Urinary bladder (tissue), 4 donors: Measurements from ENCODE around the gene MTF2. TPM values are rescaled to one million over a fixed set of nuclear protein-coding genes. Genes with fewer than 3 reads are reported as not detected.
"Not testable (repeated sequence)": the region's sequence is repeated elsewhere in the genome, so short reads cannot be mapped to it uniquely, and the experiment has no call there.

Experiments used
- DNase-seq: peaks from one replicate; pipeline ENCODE4 v3.0.0-alpha.2; 2015; ENCODE audit errors: extremely low spot score
- H3K27ac ChIP-seq: one replicate; pipeline ENCODE4 v1.5.1; 2013; ENCODE audit warnings: low read depth, mild to moderate bottlenecking, moderate library complexity
- H3K36me3 ChIP-seq: one replicate; pipeline ENCODE4 v1.6.1; 2013; ENCODE audit warnings: mild to moderate bottlenecking, moderate library complexity; ENCODE audit not compliant: insufficient read depth
- H3K4me1 ChIP-seq: one replicate; pipeline ENCODE4 v1.6.1; 2013; ENCODE audit warnings: mild to moderate bottlenecking, moderate library complexity; ENCODE audit not compliant: insufficient read depth
- H3K4me3 ChIP-seq: one replicate; pipeline ENCODE4 v1.5.1; 2013; ENCODE audit warnings: low read depth, low read length
- WGBS: extraction: QIAGEN DNeasy Blood & Tissue Kit; methylation state at CpG from one replicate; pipeline ENCODE4 v1.1.7; 2013; 5-methylcytosine and 5-hydroxymethylcytosine counted together
- polyA plus RNA-seq: library from polyadenylated mRNA; stranded (reverse); fragments of 200-250 nt; gene quantifications from one replicate; pipeline ENCODE4 v1.2.3, GENCODE V29; 2013
- total RNA-seq: library from RNA; depleted of rRNA; stranded (reverse); fragments of >200 nt; gene quantifications from one replicate; pipeline ENCODE4 v1.2.3, GENCODE V29; 2014
- donor health status: healthy with polysubstance abuse.
- donor health status: healthy.

Gene MTF2
- total and polyA plus RNA-seq, 2 donors = 7.9 to 72.4 TPM

DNA sequence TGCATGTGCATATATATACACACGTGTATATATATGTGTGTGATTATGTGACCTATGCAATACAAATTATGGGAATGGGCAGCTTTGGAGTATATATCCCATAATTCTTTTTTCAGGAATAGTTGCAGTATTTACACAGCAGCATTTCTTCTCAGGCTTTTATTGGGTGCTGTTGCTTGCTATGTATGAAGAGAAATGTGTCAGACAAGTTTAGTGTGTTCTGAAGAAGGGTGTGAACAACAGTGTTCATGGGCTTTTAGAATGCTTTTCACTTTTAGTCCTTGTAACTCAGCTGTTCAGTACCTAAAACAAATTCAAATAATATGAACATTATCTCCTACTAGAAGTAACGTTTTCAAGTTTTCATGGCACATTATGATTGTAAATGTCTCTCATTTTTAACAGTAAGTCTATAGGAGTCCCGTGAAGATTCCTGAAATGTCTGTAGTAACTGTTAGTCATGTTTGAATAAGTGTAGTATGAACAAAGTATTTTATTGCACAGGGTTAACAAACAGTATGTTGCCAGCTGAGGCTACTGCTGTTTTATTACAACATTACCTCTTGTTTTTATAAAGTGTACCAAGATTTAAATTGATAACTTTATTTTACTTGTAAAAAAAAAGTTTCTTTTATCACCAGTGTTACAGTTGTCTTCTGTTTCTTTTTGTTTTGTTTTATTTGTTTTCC, 58.7 kb downstream of the MTF2 start:
- no peak overlapping the region for H3K4me3 ChIP-seq
- no peak for DNase-seq
- 52% methylated on average over 3 of the region's 3 CpGs for WGBS
- H3K36me3 ChIP-seq = no peaks in the 10 kb centered on the region
- H3K4me1 ChIP-seq = no peaks in the 10 kb centered on the region
- no peak overlapping the region for H3K27ac ChIP-seq

DNA sequence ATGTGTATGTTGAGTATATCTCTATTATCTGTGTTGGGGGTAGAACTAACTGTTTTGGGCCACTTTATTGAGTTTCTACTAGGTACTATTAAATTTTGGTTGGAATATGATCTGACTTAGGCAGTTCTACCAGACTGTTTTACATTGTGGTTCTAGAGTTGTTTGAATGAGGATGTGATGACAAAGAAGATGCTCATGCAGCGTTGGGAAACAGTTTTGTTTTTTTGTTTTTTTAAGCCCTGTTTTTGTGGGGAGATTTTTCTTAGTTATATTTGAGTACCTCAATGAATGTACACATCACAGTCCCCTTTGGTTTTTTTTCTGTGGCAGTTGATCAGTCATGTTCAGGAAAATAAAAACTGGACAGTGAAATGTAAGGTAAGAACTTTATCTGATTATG, 61.0 kb downstream of the MTF2 start:
- Histone ChIP-seq H3K4me3 (no peak overlapping the region), H3K4me1 (no peaks in the 10 kb centered on the region), H3K36me3 (no peaks in the 10 kb centered on the region), H3K27ac (no peak overlapping the region)
- 90% methylated on average over 1 of the region's 1 CpG for WGBS
- no peak for DNase-seq

DNA sequence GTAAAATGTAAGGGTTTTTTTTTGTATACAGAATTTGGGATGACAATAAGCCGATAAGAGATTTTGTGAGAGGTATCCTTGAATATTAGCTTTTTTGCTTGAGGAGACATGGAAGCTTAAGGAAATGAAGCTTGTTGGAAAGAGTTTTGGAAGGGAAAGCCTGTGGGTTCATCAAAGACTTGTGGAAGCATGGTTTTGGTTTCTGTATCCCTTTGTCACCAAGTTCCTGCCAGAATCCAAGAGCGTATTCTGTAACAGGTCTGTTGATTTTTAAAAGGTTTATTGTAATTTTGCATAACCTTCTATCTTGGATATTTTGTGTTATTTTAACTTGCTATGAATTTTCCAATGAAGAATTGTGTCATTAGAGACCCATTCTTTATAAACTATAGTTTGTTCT, 63.1 kb downstream of the MTF2 start:
- DNase-seq = no peak
- Histone ChIP-seq H3K4me3 (no peak overlapping the region), H3K36me3 (no peaks in the 10 kb centered on the region), H3K27ac (no peak overlapping the region), H3K4me1 (no peaks in the 10 kb centered on the region)
- WGBS = 97% methylated on average over 2 of the region's 2 CpGs

DNA sequence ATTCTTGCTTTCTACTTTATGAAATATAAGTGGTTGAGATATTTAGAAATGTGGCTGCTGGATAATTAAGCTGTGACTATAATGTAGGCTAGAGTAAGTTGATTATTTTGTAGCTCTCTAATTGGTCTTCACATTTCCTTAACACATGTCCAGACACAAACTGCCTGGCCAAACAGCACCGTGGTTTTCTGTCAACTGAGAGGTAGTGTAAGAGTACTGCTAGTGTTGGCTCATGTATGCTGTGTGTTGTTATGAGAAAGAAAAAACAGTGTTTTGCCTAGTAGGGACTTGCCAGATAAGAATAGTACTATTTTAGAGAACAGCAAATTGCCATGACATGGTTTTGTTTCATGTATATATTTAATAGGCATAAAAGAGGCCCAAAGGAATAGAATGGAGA, 64.1 kb downstream of the MTF2 start:
- Histone ChIP-seq H3K4me1 (no peaks in the 10 kb centered on the region), H3K27ac (no peak overlapping the region), H3K4me3 (no peak overlapping the region), H3K36me3 (no peaks in the 10 kb centered on the region)
- WGBS = 74% methylated on average over 1 of the region's 1 CpG
- DNase-seq = no peak

DNA sequence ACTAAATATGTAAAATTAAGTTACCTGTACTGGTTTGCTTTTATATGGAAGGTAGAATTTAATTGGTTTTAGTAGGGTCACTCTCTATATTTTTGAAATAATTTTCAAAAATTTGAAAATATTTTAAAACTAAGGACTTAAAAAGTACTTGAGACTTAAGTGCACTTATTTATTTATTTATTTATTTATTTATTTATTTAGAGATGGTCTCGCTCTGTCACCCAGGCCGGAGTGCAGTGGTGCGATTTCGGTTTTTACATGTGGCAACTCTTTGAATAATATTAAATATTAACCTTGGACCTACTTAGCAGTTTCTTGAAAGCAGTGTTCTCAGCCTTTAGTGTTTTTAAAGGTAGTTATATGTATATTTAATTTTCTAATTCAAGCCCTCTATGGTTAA, 64.7 kb downstream of the MTF2 start:
- Histone ChIP-seq H3K36me3 (no peaks in the 10 kb centered on the region), H3K4me1 (no peaks in the 10 kb centered on the region), H3K27ac (no peak overlapping the region), H3K4me3 (no peak overlapping the region)
- DNase-seq = no peak
- 97% methylated on average over 4 of the region's 4 CpGs for WGBS

DNA sequence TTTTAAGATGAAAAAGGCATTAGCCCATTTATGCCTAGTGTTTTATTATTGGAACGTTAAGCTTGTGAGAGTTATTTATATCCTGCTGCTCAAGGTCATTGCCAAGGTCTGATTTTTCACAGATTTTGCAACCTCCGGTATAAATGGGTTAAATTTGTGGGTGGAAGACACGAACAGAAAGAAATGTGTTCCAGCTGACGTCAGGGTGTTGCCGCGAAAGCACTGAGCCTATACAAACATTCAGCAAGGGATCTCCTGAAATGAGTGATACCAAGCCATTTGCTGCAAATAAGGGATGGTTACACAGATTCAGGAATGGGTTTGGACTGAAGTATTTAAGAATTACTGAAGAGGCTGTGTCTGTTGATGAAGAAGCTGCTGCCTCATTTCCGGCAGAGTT, 68.9 kb downstream of the MTF2 start:
- no peak for DNase-seq
- no peak overlapping the region for H3K27ac ChIP-seq
- peaks cover 1% of the 10 kb centered on the region for H3K36me3 ChIP-seq
- 44% methylated on average over 7 of the region's 7 CpGs for WGBS
- H3K4me1 ChIP-seq = no peaks in the 10 kb centered on the region
- no peak overlapping the region for H3K4me3 ChIP-seq

DNA sequence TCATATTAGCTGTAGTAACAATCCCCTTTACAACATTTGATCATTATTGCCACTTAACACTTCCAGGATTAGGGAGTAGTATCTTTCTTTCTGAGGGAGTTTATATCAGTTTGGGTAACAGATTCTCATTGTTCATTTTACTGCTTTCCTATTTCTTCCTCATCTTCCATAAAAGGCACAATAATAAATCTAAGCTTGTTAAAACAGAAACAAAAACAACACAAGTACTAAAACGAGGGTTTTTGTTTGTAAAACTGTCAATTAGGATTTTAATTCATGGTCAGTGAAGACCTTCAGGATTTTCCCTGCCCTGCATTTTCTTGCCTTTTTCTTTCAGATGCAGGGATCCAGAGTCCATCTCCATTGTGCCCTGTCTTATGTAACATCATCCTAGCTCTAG, 71.6 kb downstream of the MTF2 start:
- Histone ChIP-seq H3K4me3 (no peak overlapping the region), H3K36me3 (peaks cover 1% of the 10 kb centered on the region), H3K4me1 (no peaks in the 10 kb centered on the region), H3K27ac (no peak overlapping the region)
- no peak for DNase-seq
- 18% methylated on average over 1 of the region's 1 CpG for WGBS

DNA sequence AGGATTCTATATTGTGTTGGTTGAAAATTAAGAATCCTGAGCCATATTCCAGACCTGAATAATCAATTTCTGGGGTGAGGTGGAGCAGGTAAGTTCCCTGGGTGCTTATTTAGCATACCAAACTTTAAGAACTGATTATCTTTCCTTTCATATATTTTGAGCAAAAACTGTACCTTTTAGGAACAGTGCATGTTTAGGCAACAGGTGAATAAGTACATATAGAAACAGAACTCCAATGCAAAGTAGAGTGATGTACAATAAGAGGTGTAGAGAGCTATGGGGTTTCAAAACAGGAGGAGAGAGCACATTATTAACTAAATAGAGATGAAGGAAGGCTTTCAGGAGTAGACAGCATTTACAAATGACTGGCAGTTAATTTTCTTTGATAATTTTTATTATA, 72.4 kb downstream of the MTF2 start:
- no peak overlapping the region for H3K4me3 ChIP-seq
- no peaks in the 10 kb centered on the region for H3K4me1 ChIP-seq
- no peak for DNase-seq
- peaks cover 1% of the 10 kb centered on the region for H3K36me3 ChIP-seq
- H3K27ac ChIP-seq = no peak overlapping the region

DNA sequence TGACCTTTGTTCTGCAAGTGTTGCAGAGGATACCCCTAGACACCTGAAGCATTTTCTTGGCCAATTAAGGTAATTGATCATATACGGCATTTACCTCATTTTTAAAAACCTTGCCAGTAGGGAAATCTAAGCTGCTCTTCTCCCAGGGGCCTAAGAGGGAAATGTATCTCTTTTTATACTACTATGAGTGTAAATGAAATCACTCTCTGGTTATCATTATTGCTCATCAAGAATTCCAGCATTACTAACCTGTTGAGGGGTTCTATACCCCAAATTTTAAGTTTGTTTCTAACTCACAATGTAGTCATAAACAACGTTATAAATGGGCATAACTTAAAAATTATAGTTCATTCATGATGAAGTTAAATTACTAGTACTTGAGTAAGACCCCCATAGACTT, 73.8 kb downstream of the MTF2 start:
- 95% methylated on average over 2 of the region's 2 CpGs for WGBS
- DNase-seq = no peak
- Histone ChIP-seq H3K36me3 (peaks cover 1% of the 10 kb centered on the region), H3K4me1 (no peaks in the 10 kb centered on the region), H3K27ac (no peak overlapping the region), H3K4me3 (no peak overlapping the region)

DNA sequence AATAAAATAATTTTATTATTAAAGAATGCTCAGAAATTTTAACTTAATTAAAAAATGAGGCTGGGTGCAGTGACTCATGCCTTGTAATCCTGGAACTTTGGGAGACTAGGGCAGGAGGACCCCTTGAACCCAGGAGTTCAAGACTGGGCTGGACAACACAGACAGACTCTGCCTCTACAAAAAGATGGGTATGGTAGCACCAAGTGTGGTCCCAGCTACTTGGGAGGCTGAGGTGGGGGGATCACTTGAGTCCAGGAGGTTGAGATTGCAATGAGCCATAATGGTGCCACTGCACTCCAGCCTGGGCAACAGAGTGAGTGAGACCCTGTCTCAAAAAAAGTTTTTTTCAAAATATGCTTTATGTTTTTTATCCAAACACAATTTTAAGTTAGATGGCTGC, 75.8 kb downstream of the MTF2 start:
- Histone ChIP-seq H3K4me3 (no peak overlapping the region), H3K4me1 (no peaks in the 10 kb centered on the region), H3K36me3 (peaks cover 1% of the 10 kb centered on the region), H3K27ac (no peak overlapping the region)
- DNase-seq = no peak

DNA sequence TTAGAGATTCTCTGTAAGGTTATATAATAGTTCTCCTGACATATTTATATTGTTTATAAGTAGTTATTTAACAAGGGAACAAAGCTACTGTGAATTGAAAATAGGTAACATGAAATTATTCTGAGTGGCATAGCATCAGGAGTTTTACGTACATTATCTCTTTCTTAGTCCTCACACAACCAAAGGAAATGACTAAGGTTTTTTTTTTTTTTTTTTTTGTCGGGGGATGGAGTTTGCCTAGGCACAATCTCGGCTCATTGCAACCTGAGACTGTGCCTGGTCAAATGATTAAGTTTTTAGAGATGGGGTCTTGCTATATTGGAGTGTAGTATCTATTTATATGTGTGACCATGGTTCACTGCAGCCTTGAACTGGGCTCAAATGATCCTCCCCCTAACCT, 76.3 kb downstream of the MTF2 start:
- WGBS = 82% methylated on average over 3 of the region's 3 CpGs
- Histone ChIP-seq H3K27ac (no peak overlapping the region), H3K4me3 (no peak overlapping the region), H3K36me3 (no peaks in the 10 kb centered on the region), H3K4me1 (no peaks in the 10 kb centered on the region)
- no peak for DNase-seq

DNA sequence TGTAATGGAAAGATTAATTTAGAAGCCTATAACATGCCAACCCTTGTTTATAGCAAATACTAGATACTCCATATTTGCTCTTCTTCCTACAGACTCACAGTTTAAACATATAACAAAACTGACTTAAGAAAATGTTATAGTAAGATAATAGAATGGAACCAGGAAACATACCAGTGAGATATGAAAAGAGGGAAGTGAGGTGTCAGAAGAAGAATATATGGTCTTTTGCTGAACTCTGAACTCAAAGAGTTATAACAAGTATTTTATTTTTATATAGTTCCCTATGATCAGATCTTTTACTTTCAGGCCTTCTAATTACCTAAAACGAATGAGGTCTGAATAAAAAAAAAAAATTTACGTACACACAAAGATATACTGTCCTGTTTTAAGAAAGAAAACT, 80.3 kb downstream of the MTF2 start:
- peaks cover 2% of the 10 kb centered on the region for H3K36me3 ChIP-seq
- no peaks in the 10 kb centered on the region for H3K4me1 ChIP-seq
- no peak overlapping the region for H3K27ac ChIP-seq
- DNase-seq = no peak
- 85% methylated on average over 2 of the region's 2 CpGs for WGBS
- H3K4me3 ChIP-seq = no peak overlapping the region

DNA sequence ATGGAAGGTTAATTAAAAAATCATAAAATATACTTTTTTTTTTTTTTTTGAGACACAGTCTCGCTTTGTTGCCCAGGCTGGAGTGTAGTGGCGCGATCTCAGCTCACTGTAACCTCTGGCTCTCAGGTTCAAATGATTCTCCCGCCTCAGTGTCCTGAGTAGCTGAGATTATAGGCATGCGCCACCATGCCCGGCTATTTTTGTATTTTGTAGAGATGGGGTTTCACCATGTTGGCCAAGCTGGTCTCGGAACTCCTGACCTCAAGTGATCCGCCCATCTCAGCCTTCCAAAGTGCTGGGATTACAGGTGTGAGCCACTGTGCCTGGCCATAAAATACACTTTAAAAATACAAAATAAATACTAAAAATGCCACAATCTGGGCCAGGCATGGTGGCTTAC, 84.2 kb downstream of the MTF2 start:
- not testable (repeated sequence) for DNase-seq, H3K27ac ChIP-seq, H3K4me3 ChIP-seq, H3K4me1 ChIP-seq, H3K36me3 ChIP-seq
- WGBS = 98% methylated on average over 8 of the region's 8 CpGs

DNA sequence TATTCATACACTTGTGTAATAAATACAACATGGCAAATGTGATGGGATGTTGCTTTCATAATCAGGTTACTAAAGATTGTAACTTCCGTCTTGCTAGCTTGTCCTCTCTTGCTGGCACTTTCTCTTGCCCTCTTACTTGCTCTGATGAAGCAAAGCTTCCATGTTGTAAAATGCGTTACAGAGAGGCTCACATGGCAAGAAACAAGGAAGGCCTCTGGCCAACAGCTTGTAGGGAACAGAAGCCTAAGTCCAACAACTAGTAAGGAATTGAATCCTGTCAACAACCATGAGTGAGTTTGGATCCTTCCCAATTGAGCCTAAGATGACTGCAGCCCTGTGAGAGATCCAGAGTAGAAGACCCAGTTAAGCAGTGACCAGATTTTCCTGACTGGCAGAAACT, 85.7 kb downstream of the MTF2 start:
- Histone ChIP-seq H3K27ac (no peak overlapping the region), H3K4me3 (no peak overlapping the region), H3K36me3 (peaks cover 2% of the 10 kb centered on the region), H3K4me1 (no peaks in the 10 kb centered on the region)
- 92% methylated on average over 2 of the region's 2 CpGs for WGBS
- DNase-seq = no peak

DNA sequence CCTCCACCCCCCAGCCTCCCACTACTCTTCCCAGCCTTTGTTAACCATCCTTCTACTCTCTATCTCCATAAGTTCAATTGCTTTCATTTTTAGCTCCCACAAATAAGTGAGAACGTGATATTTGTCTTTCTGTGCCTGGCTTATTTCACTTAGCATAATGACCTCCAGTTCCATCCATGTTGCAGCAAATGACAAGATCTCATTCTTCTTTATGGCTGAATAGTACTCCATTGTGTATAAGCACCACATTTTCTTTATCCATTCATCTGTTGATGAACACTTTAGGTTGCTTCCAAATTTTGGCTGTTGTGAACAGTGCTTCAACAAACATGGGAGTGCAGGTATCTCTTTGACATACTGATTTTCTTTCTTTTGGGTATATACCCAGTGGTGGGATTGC, 86.8 kb downstream of the MTF2 start:
- not testable (repeated sequence) for H3K36me3 ChIP-seq, H3K4me1 ChIP-seq, DNase-seq, H3K27ac ChIP-seq, H3K4me3 ChIP-seq
- 95% methylated on average over 1 of the region's 1 CpG for WGBS
